ENCODE measurements around the gene HELZ.

GRCh38 chr17:67281053-67281452, 36.1 kb upstream of the HELZ start:
- TF ChIP-seq EZH2 (IDR thresholded peaks at IDR 0.05; ENCODE audit: insufficient read depth, low read length) (no peak), CTCF (IDR thresholded peaks at IDR 0.05; ENCODE audit: insufficient read depth, low read depth, low read length) (no peak)
